Astrocyte (in vitro differentiated cells and primary cell): ENCODE measurements around the gene LMX1A. TPM values are rescaled to one million over a fixed set of nuclear protein-coding genes. Genes with fewer than 3 reads are reported as not detected.

Experiments
- DNase-seq: peaks from one replicate; pipeline ENCODE4 v3.0.0-alpha.2; 2010; ENCODE audit warnings: low read depth
- FAIRE-seq: peaks from 2 replicates; lab custom pipeline; 2011; peaks lifted over from hg19 to GRCh38; lab: Jason Lieb, UNC
- H2AFZ ChIP-seq: 2 replicates; pipeline ENCODE4 v1.6.0; 2012; ENCODE audit warnings: low read depth, low read length, inconsistent platforms
- H3K27ac ChIP-seq: 2 replicates; pipeline ENCODE4 v1.5.1; 2011; ENCODE audit warnings: low read depth, low read length, inconsistent platforms
- H3K27me3 ChIP-seq: 2 replicates; pipeline ENCODE4 v1.6.0; 2011; ENCODE audit warnings: low read length, inconsistent platforms; ENCODE audit not compliant: insufficient read depth
- H3K36me3 ChIP-seq: 2 replicates; pipeline ENCODE4 v1.5.1; 2011; ENCODE audit warnings: low read length, inconsistent platforms; ENCODE audit not compliant: insufficient read depth
- H3K4me1 ChIP-seq: 2 replicates; pipeline ENCODE4 v1.5.1; 2011; ENCODE audit warnings: low read length, inconsistent platforms; ENCODE audit not compliant: insufficient read depth
- H3K4me2 ChIP-seq: 2 replicates; pipeline ENCODE4 v1.6.0; 2012; ENCODE audit warnings: low read length, inconsistent platforms
- H3K4me3 ChIP-seq: 2 replicates; pipeline ENCODE4 v1.5.1; 2011; ENCODE audit warnings: low read depth, mild to moderate bottlenecking, low read length, inconsistent platforms; ENCODE audit not compliant: insufficient read depth
- H3K79me2 ChIP-seq: 2 replicates; pipeline ENCODE4 v1.6.0; 2012; ENCODE audit warnings: mild to moderate bottlenecking, low read length, inconsistent platforms; ENCODE audit not compliant: insufficient read depth
- H3K9ac ChIP-seq: 2 replicates; pipeline ENCODE4 v1.6.0; 2012; ENCODE audit warnings: mild to moderate bottlenecking, low read length, inconsistent platforms
- H3K9me3 ChIP-seq: 2 replicates; pipeline ENCODE4 v1.5.1; 2012; ENCODE audit warnings: low read depth, mild to moderate bottlenecking, low read length, inconsistent platforms; ENCODE audit not compliant: insufficient read depth
- H4K20me1 ChIP-seq: 2 replicates; pipeline ENCODE4 v1.6.0; 2012; ENCODE audit warnings: low read length, inconsistent platforms; ENCODE audit not compliant: insufficient read depth
- H3K27ac Mint-ChIP-seq: one replicate; pipeline ENCODE4 v1.8.0; 2021; ENCODE audit warnings: mild to moderate bottlenecking, mixed read lengths; ENCODE audit not compliant: unreplicated experiment
- H3K27me3 Mint-ChIP-seq: one replicate; pipeline ENCODE4 v1.8.0; 2021; ENCODE audit warnings: low read depth, mixed read lengths; ENCODE audit not compliant: unreplicated experiment
- H3K36me3 Mint-ChIP-seq: one replicate; pipeline ENCODE4 v1.8.0; 2021; ENCODE audit warnings: low read depth, mixed read lengths; ENCODE audit not compliant: unreplicated experiment
- H3K4me1 Mint-ChIP-seq: one replicate; pipeline ENCODE4 v1.8.0; 2021; ENCODE audit warnings: low read depth, mixed read lengths; ENCODE audit not compliant: unreplicated experiment
- H3K4me3 Mint-ChIP-seq: one replicate; pipeline ENCODE4 v1.8.0; 2021; ENCODE audit warnings: mild to moderate bottlenecking, moderate library complexity, mixed read lengths; ENCODE audit not compliant: unreplicated experiment
- H3K9me3 Mint-ChIP-seq: one replicate; pipeline ENCODE4 v1.8.0; 2021; ENCODE audit warnings: mild to moderate bottlenecking, mixed read lengths; ENCODE audit not compliant: unreplicated experiment
- CTCF ChIP-seq: IDR thresholded peaks from 2 replicates; pipeline ENCODE4 v1.5.1; 2011; ENCODE audit warnings: low read depth, mild to moderate bottlenecking, inconsistent platforms, low read length, moderate library complexity; ENCODE audit not compliant: insufficient read depth
- EZH2 ChIP-seq: IDR thresholded peaks from 2 replicates; pipeline ENCODE4 v1.6.1; 2012; ENCODE audit warnings: mild to moderate bottlenecking, low read length, inconsistent platforms; ENCODE audit not compliant: insufficient read depth
- total RNA-seq: library from RNA; stranded (reverse); gene quantifications from 2 replicates; pipeline ENCODE4 v1.2.1, GENCODE V29; 2021

The LMX1A gene
- total RNA-seq, 1 donor from 2014 or later, result not detected

- Histone ChIP-seq H3K9me3 (no peaks in the 10 kb centered on the region), H3K27me3 (no peaks in the 10 kb centered on the region), H3K4me1 (no peaks in the 10 kb centered on the region), H3K4me2 (no peak overlapping the region), H3K79me2 (no peaks in the 10 kb centered on the region), H2AFZ (no peak overlapping the region), H3K27ac (no peak overlapping the region), H3K4me3 (no peak overlapping the region), H3K36me3 (no peaks in the 10 kb centered on the region), H4K20me1 (no peaks in the 10 kb centered on the region), H3K9ac (no peak overlapping the region)
- no peak overlapping the region for H3K4me3 Mint-ChIP-seq
- no peaks in the 10 kb centered on the region for H3K36me3 Mint-ChIP-seq
- peaks cover 7% of the 10 kb centered on the region for H3K9me3 Mint-ChIP-seq
- H3K27me3 Mint-ChIP-seq, result peaks cover 49% of the 10 kb centered on the region
- no peak overlapping the region for H3K27ac Mint-ChIP-seq
- no peaks in the 10 kb centered on the region for H3K4me1 Mint-ChIP-seq
- DNase-seq (no peak), FAIRE-seq (no peak)
- no peak for TF ChIP-seq CTCF
- no peak for TF ChIP-seq EZH2
Measured at GRCh38 chr1:165312591-165312990, 43.9 kb downstream of the LMX1A start.

GRCh38 chr1:165306543-165307434 lies 49.7 kb downstream of the LMX1A start:
- Mint-ChIP-seq H3K4me1 (no peaks in the 10 kb centered on the region), H3K9me3 (peaks cover 2% of the 10 kb centered on the region), H3K36me3 (no peaks in the 10 kb centered on the region), H3K27ac (no peak overlapping the region), H3K27me3 (peaks cover 46% of the 10 kb centered on the region), H3K4me3 (no peak overlapping the region)
- Histone ChIP-seq H3K79me2 (no peaks in the 10 kb centered on the region), H2AFZ (no peak overlapping the region), H3K36me3 (no peaks in the 10 kb centered on the region), H3K27ac (no peak overlapping the region), H3K4me3 (no peak overlapping the region), H3K9me3 (no peaks in the 10 kb centered on the region), H3K4me2 (no peak overlapping the region), H3K9ac (no peak overlapping the region), H3K4me1 (no peaks in the 10 kb centered on the region), H3K27me3 (no peaks in the 10 kb centered on the region), H4K20me1 (no peaks in the 10 kb centered on the region)
- DNase-seq (no peak), FAIRE-seq (no peak)
- TF ChIP-seq CTCF (no peak), EZH2 (no peak)

- no peak for FAIRE-seq
- H2AFZ ChIP-seq, result no peak overlapping the region
- no peak for DNase-seq
Measured at GRCh38 chr1:165303386-165303785, 53.1 kb downstream of the LMX1A start.

More at GRCh38 chr1:165303386-165303785, 53.1 kb downstream of the LMX1A start:
- H3K9ac ChIP-seq, result no peak overlapping the region
- Mint-ChIP-seq H3K36me3 (no peaks in the 10 kb centered on the region), H3K4me1 (no peaks in the 10 kb centered on the region), H3K4me3 (no peak overlapping the region), H3K27ac (no peak overlapping the region), H3K27me3 (peaks cover 57% of the 10 kb centered on the region), H3K9me3 (no peaks in the 10 kb centered on the region)
- no peak overlapping the region for H3K4me2 ChIP-seq
- H3K27ac ChIP-seq, result no peak overlapping the region
- peaks cover 2% of the 10 kb centered on the region for H3K27me3 ChIP-seq
- no peaks in the 10 kb centered on the region for H3K4me1 ChIP-seq
- H3K79me2 ChIP-seq, result no peaks in the 10 kb centered on the region
- no peaks in the 10 kb centered on the region for H4K20me1 ChIP-seq
- no peaks in the 10 kb centered on the region for H3K36me3 ChIP-seq
- TF ChIP-seq CTCF, result no peak
- TF ChIP-seq EZH2, result no peak
- H3K4me3 ChIP-seq, result no peak overlapping the region
- no peaks in the 10 kb centered on the region for H3K9me3 ChIP-seq
